ENCODE data around the gene VWA8.

The VWA8 gene

DNA sequence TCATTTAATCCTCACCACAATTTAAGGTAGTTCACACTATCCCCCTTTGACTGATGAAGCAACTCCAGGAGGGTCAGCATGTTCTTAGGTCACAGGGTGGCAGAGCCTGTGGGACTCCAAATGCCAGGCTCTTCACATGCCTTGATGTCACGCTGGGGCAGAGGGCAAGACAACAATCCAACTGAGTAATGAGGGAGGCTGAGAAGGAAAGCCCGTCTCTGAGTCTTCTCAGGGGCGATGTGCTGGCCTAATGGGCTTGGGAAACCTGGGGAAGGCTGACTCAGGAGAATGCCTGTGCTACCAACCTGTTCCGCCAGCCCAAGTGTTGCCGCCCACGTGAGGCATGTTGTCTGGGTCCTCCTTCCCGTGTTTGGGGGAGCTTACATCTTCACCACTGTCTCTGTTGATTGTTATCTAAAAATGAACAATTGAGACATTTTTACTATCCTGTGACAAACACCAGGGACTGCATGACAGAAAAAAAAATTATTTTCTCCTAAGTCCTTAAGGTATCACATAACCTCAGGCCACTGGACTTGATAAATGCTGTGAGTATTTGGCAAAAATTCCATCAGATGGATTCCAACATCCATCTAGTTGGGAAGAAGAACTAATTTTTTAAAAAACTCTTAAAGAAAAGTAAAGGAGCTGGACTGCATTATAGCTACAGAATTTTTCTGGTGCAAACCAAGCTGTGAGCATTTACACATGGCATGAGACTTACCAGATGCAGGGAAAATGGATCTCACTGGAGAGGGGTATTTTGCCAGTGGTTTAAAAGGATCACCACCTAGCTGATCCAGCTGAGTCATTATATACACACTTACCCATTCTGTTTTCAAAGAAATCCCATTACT, 346.0 kb downstream of the VWA8 start:
- ATAC-seq = peak; percentile 83
- TF ChIP-seq, protein P1, sequence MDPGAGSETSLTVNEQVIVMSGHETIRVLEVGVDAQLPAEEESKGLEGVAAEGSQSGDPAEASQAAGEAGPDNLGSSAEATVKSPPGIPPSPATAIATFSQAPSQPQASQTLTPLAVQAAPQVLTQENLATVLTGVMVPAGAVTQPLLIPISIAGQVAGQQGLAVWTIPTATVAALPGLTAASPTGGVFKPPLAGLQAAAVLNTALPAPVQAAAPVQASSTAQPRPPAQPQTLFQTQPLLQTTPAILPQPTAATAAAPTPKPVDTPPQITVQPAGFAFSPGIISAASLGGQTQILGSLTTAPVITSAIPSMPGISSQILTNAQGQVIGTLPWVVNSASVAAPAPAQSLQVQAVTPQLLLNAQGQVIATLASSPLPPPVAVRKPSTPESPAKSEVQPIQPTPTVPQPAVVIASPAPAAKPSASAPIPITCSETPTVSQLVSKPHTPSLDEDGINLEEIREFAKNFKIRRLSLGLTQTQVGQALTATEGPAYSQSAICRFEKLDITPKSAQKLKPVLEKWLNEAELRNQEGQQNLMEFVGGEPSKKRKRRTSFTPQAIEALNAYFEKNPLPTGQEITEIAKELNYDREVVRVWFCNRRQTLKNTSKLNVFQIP (CRISPR knock-in tag; IDR thresholded peaks at IDR 0.05; ENCODE audit: borderline replicate concordance, low read depth) = no peak
- no peak for TF ChIP-seq ARNTL (CRISPR knock-in tag; IDR thresholded peaks at IDR 0.05; ENCODE audit: borderline replicate concordance, low read depth)
- TF ChIP-seq ISL1 (CRISPR knock-in tag; IDR thresholded peaks at IDR 0.05) = peak; percentile 38
- TF ChIP-seq GLIS3 (CRISPR knock-in tag; IDR thresholded peaks at IDR 0.05) = no peak

DNA sequence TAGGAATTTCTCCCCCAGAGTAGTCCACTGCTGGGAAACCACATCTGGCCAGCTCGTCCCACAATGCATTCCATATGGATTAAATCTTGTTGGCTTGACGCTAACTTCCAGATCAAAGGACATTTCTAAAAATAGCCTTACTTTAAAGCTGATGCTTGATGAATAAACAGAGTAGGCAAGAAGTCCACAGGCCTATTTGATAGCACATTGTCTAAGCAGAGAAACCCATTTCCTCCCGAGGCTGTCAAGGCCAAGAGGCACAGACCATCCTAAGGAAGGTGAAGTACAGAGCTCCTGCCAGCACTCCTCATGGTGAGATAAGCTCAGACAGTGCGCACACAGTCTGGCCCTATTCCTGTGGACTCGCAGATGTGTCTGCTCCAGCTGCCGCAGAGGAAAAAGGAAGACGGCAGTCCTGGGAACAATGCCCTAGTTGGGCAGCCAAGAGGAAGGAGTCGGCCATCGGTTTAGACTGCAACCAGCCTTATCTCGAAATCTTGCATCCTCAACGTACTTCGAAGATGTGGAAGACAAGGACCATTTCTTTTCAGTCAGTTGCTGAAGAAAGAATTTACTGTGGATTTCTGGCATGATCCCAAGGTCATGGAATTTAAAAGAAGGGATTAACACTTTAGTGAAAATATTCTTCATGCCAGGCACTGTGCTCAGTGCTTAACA, 346.8 kb downstream of the VWA8 start:
- ATAC-seq = no peak; the same call in 2 of the 3 replicates
- TF ChIP-seq ZFP3 (CRISPR knock-in tag; IDR thresholded peaks at IDR 0.05) = no peak
- no peak for TF ChIP-seq OSR1 (CRISPR knock-in tag; IDR thresholded peaks at IDR 0.05)
- TF ChIP-seq ZFP30 (CRISPR knock-in tag; IDR thresholded peaks at IDR 0.05) = no peak
- no peak for TF ChIP-seq ZNF565 (CRISPR knock-in tag; conservative IDR thresholded peaks at IDR 0.05; ENCODE audit: low read depth)
- TF ChIP-seq PPARA (CRISPR knock-in tag; IDR thresholded peaks at IDR 0.05; ENCODE audit: borderline replicate concordance) = no peak
- TF ChIP-seq, protein P2, sequence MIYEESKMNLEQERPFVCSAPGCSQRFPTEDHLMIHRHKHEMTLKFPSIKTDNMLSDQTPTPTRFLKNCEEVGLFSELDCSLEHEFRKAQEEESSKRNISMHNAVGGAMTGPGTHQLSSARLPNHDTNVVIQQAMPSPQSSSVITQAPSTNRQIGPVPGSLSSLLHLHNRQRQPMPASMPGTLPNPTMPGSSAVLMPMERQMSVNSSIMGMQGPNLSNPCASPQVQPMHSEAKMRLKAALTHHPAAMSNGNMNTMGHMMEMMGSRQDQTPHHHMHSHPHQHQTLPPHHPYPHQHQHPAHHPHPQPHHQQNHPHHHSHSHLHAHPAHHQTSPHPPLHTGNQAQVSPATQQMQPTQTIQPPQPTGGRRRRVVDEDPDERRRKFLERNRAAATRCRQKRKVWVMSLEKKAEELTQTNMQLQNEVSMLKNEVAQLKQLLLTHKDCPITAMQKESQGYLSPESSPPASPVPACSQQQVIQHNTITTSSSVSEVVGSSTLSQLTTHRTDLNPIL (CRISPR knock-in tag; IDR thresholded peaks at IDR 0.05; ENCODE audit: low read depth) = no peak
- TF ChIP-seq TCF4 (CRISPR knock-in tag; IDR thresholded peaks at IDR 0.05; ENCODE audit: borderline replicate concordance) = no peak
- TF ChIP-seq RARB (CRISPR knock-in tag; IDR thresholded peaks at IDR 0.05) = no peak
- TF ChIP-seq, protein P3, sequence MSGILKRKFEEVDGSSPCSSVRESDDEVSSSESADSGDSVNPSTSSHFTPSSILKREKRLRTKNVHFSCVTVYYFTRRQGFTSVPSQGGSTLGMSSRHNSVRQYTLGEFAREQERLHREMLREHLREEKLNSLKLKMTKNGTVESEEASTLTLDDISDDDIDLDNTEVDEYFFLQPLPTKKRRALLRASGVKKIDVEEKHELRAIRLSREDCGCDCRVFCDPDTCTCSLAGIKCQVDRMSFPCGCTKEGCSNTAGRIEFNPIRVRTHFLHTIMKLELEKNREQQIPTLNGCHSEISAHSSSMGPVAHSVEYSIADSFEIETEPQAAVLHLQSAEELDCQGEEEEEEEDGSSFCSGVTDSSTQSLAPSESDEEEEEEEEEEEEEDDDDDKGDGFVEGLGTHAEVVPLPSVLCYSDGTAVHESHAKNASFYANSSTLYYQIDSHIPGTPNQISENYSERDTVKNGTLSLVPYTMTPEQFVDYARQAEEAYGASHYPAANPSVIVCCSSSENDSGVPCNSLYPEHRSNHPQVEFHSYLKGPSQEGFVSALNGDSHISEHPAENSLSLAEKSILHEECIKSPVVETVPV (CRISPR knock-in tag; IDR thresholded peaks at IDR 0.05) = no peak
- TF ChIP-seq GLIS3 (CRISPR knock-in tag; IDR thresholded peaks at IDR 0.05) = no peak
- TF ChIP-seq, protein P4, sequence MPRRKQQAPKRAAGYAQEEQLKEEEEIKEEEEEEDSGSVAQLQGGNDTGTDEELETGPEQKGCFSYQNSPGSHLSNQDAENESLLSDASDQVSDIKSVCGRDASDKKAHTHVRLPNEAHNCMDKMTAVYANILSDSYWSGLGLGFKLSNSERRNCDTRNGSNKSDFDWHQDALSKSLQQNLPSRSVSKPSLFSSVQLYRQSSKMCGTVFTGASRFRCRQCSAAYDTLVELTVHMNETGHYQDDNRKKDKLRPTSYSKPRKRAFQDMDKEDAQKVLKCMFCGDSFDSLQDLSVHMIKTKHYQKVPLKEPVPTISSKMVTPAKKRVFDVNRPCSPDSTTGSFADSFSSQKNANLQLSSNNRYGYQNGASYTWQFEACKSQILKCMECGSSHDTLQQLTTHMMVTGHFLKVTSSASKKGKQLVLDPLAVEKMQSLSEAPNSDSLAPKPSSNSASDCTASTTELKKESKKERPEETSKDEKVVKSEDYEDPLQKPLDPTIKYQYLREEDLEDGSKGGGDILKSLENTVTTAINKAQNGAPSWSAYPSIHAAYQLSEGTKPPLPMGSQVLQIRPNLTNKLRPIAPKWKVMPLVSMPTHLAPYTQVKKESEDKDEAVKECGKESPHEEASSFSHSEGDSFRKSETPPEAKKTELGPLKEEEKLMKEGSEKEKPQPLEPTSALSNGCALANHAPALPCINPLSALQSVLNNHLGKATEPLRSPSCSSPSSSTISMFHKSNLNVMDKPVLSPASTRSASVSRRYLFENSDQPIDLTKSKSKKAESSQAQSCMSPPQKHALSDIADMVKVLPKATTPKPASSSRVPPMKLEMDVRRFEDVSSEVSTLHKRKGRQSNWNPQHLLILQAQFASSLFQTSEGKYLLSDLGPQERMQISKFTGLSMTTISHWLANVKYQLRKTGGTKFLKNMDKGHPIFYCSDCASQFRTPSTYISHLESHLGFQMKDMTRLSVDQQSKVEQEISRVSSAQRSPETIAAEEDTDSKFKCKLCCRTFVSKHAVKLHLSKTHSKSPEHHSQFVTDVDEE (CRISPR knock-in tag; IDR thresholded peaks at IDR 0.05) = no peak
- TF ChIP-seq CSDC2 (CRISPR knock-in tag; IDR thresholded peaks at IDR 0.05) = no peak
- TF ChIP-seq BACH2 (CRISPR knock-in tag; IDR thresholded peaks at IDR 0.05; ENCODE audit: borderline replicate concordance) = no peak
- no peak for TF ChIP-seq ISL1 (CRISPR knock-in tag; IDR thresholded peaks at IDR 0.05)
- TF ChIP-seq TOX (CRISPR knock-in tag; IDR thresholded peaks at IDR 0.05; ENCODE audit: borderline replicate concordance) = no peak
- TF ChIP-seq ZNF70 (CRISPR knock-in tag; IDR thresholded peaks at IDR 0.05) = no peak

DNA sequence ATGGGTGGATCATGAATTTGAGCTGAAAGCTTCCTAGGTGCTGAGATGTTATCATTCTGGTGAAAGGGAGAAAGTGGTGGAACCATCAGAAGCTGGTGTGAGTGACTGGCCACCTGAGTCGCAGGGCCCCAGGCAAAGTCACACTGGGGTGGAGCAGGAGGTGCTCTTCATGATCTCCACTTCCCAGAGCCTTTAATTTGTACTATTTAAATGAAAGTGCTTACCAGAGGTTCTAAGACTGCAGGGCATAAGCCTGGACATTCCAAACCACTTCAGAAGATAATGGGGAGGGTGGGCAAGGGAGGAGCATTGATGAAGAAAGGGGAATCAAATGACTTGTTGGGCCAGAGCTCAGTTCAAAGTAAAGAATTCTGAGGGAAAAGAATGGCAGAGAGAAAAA, 347.4 kb downstream of the VWA8 start:
- no peak for ATAC-seq
- no peak for TF ChIP-seq TOX (CRISPR knock-in tag; IDR thresholded peaks at IDR 0.05; ENCODE audit: borderline replicate concordance)
- TF ChIP-seq ZFP3 (CRISPR knock-in tag; IDR thresholded peaks at IDR 0.05) = no peak
- no peak for TF ChIP-seq RARB (CRISPR knock-in tag; IDR thresholded peaks at IDR 0.05)
- no peak for TF ChIP-seq ZC3H10 (CRISPR knock-in tag; IDR thresholded peaks at IDR 0.05)
- TF ChIP-seq, protein P5, sequence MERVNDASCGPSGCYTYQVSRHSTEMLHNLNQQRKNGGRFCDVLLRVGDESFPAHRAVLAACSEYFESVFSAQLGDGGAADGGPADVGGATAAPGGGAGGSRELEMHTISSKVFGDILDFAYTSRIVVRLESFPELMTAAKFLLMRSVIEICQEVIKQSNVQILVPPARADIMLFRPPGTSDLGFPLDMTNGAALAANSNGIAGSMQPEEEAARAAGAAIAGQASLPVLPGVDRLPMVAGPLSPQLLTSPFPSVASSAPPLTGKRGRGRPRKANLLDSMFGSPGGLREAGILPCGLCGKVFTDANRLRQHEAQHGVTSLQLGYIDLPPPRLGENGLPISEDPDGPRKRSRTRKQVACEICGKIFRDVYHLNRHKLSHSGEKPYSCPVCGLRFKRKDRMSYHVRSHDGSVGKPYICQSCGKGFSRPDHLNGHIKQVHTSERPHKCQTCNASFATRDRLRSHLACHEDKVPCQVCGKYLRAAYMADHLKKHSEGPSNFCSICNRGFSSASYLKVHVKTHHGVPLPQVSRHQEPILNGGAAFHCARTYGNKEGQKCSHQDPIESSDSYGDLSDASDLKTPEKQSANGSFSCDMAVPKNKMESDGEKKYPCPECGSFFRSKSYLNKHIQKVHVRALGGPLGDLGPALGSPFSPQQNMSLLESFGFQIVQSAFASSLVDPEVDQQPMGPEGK (CRISPR knock-in tag; IDR thresholded peaks at IDR 0.05; ENCODE audit: borderline replicate concordance) = no peak
- TF ChIP-seq, protein P3 (CRISPR knock-in tag; IDR thresholded peaks at IDR 0.05) = no peak
- TF ChIP-seq GLIS3 (CRISPR knock-in tag; IDR thresholded peaks at IDR 0.05) = no peak
- no peak for TF ChIP-seq PPARA (CRISPR knock-in tag; IDR thresholded peaks at IDR 0.05; ENCODE audit: borderline replicate concordance)
